ENCODE measurements around the gene DPAGT1. TPM values are rescaled to one million over a fixed set of nuclear protein-coding genes. Genes with fewer than 3 reads are reported as not detected.
A peak's percentile ranks its signal among the peaks of the same experiment; 100 is the strongest.

Gene DPAGT1
- polyA plus RNA-seq, 1 experiment = 62.5 TPM

DNA sequence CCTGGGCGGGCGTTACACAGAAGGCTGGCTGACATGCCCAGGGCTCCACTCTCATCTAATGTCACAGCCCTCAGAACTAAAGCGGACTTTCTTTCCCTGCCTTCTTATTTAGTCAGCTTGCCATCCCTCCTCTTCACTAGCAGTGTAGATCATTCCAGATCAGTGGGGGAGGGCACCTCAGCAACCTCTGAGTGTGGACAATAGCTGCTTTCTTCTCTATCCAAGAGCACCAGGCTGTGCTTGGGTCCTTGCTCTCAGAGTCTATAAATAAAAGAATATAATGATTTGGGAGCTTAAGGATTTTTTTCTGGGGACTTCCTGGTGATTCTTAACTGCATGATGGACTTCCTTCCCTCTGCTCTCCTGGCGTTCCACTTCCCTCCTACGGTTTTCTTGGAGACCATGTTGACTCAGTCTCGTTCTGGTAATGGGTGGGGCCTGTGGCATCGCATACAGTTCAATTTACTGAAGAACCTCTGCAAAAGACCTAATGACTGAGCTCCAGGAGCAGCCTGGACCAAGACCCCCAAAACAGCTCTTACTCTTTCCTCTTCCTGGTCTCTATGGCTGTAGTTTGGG lies 19.9 kb downstream of the DPAGT1 start:
- H3K9me3 ChIP-seq (ENCODE audit: control insufficient read depth, insufficient read depth, low read length) = no peaks in the 10 kb centered on the region
- H3K27me3 ChIP-seq (ENCODE audit: control insufficient read depth, insufficient read depth, low read length) = no peaks in the 10 kb centered on the region
- CTCF ChIA-PET = interaction anchor here (0.5 to 1.4 kb wide), 2 partner anchors 124 to 256 kb away, joined by 3 read pairs; partner anchors contain the start of gene CBL
- POLR2A ChIA-PET = no interaction called here
- TF ChIP-seq, protein P1, sequence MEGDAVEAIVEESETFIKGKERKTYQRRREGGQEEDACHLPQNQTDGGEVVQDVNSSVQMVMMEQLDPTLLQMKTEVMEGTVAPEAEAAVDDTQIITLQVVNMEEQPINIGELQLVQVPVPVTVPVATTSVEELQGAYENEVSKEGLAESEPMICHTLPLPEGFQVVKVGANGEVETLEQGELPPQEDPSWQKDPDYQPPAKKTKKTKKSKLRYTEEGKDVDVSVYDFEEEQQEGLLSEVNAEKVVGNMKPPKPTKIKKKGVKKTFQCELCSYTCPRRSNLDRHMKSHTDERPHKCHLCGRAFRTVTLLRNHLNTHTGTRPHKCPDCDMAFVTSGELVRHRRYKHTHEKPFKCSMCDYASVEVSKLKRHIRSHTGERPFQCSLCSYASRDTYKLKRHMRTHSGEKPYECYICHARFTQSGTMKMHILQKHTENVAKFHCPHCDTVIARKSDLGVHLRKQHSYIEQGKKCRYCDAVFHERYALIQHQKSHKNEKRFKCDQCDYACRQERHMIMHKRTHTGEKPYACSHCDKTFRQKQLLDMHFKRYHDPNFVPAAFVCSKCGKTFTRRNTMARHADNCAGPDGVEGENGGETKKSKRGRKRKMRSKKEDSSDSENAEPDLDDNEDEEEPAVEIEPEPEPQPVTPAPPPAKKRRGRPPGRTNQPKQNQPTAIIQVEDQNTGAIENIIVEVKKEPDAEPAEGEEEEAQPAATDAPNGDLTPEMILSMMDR (IDR thresholded peaks at IDR 0.05; ENCODE audit: low read depth, low read length) = no peak
- DNase-seq (ENCODE audit: low read depth, low spot score) = no peak
- H3K27ac ChIP-seq (ENCODE audit: low read depth, low read length) = no peak overlapping the region
- no peak overlapping the region for H3K4me3 ChIP-seq (ENCODE audit: low read depth, low read length)

GRCh38 chr11:119078675-119079420 lies 22.8 kb downstream of the DPAGT1 start:
- Histone ChIP-seq H3K27me3 (ENCODE audit: control insufficient read depth, insufficient read depth, low read length) (no peaks in the 10 kb centered on the region), H3K27ac (ENCODE audit: low read depth, low read length) (no peak overlapping the region), H3K9me3 (ENCODE audit: control insufficient read depth, insufficient read depth, low read length) (no peaks in the 10 kb centered on the region), H3K4me3 (ENCODE audit: low read depth, low read length) (no peak overlapping the region)
- no peak for DNase-seq (ENCODE audit: low read depth, low spot score)
- POLR2A ChIA-PET = no interaction called here
- CTCF ChIA-PET = interaction anchor here (0.6 kb wide), 1 partner anchor 260 kb away, joined by 4 read pairs; no protein-coding TSS in a partner anchor
- TF ChIP-seq, protein P1 (IDR thresholded peaks at IDR 0.05; ENCODE audit: low read depth, low read length) = no peak

DNA sequence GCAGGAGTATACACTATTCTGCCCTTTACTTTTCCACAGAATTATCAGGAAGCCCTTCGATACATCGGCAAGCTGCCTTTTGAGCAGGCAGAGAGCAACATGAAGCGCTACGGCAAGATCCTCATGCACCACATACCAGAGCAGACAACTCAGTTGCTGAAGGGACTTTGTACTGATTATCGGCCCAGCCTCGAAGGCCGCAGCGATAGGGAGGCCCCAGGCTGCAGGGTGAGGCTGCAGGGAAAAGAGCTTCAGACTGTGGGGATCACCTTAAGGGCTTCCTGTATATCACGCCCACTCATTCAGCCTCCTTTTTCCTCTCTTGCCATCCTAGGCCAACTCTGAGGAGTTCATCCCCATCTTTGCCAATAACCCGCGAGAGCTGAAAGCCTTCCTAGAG lies 23.8 kb downstream of the DPAGT1 start:
- POLR2A ChIA-PET = no interaction called here
- TF ChIP-seq, protein P1 (IDR thresholded peaks at IDR 0.05; ENCODE audit: low read depth, low read length) = no peak

DNA sequence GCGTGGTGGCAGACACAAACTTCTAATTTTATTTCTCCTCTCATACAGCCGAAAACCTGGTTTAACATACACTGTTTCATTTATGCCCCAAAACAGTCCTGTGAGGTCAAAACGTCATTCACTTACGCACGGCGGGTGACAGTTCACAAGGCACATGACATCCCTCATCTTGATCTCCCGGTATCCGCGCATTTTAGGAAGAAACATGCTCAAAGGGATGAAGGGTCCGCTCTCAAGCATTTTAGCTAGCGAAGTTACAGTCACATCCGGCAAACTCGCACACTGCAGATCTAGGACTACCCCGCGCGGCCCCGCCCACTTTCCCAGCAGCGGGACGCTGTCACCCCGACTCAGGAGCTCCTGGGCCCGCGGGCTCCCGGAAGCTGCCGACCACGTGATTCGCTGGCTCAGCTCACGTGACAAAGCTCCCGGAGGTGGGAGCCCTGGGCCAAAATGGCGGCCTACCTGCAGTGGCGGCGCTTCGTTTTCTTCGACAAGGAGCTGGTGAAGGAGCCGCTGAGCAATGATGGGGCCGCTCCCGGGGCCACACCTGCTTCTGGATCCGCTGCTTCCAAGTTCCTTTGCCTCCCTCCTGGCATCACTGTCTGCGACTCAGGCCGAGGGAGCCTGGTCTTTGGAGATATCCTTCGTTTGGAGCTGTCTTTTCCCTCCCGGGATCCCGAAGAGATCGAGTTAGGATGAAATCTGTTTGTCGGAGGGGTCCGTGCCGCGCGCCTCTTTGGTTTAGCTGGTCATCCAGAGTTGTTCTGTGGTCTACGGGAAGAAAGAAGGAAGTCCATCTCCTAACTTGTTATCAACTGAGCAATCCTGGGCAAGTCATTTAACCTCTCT lies 34.1 kb downstream of the DPAGT1 start, which contains the start of gene VPS11:
VPS11 (plus strand) TSS at position 448 of the 852 bp plus-strand sequence; CDS start at position 454, 6 bp downstream.
- H3K4me3 ChIP-seq (ENCODE audit: low read depth, low read length) = peak within 1 kb of the TSS; percentile 99
- TF ChIP-seq, protein P1 (IDR thresholded peaks at IDR 0.05; ENCODE audit: low read depth, low read length) = no peak
- peak within 1 kb of the TSS; percentile 88 for H3K27ac ChIP-seq (ENCODE audit: low read depth, low read length)
- POLR2A ChIA-PET = interaction anchor here (0.6 to 2.2 kb wide), 11 partner anchors 11 to 260 kb away, joined by 3 to 27 read pairs (median 5); partner anchors contain the start of genes DPAGT1, HINFP, HMBS and HYOU1
- CTCF ChIA-PET = interaction anchor here (0.5 to 1.3 kb wide), 5 partner anchors 34 to 282 kb away, joined by 3 to 6 read pairs (median 5); partner anchors contain the start of gene SLC37A4
- no peaks in the 10 kb centered on the region for H3K9me3 ChIP-seq (ENCODE audit: control insufficient read depth, insufficient read depth, low read length)
- no peaks in the 10 kb centered on the region for H3K27me3 ChIP-seq (ENCODE audit: control insufficient read depth, insufficient read depth, low read length)
- peak; percentile 92 for DNase-seq (ENCODE audit: low read depth, low spot score)

More for the DNA sequence above, 23.8 kb downstream of the DPAGT1 start:
- Histone ChIP-seq H3K9me3 (ENCODE audit: control insufficient read depth, insufficient read depth, low read length) (no peaks in the 10 kb centered on the region), H3K27me3 (ENCODE audit: control insufficient read depth, insufficient read depth, low read length) (no peaks in the 10 kb centered on the region), H3K27ac (ENCODE audit: low read depth, low read length) (no peak overlapping the region), H3K4me3 (ENCODE audit: low read depth, low read length) (no peak overlapping the region)
- no peak for DNase-seq (ENCODE audit: low read depth, low spot score)
- CTCF ChIA-PET = no interaction called here

Measured in AG04450 (cell line).